GM21528 (cell line): ENCODE data around the gene VWA2.

Experiments
- ATAC-seq: cut with Tn5 transposase; IDR thresholded peaks from one replicate; pipeline ENCODE4 v1.9.1; 2021; ENCODE audit warnings: mild to moderate bottlenecking, moderate library complexity; ENCODE audit not compliant: unreplicated experiment, low FRiP score

Gene VWA2

GRCh38 chr10:114337510-114338462 lies 98.7 kb downstream of the VWA2 start:
- no peak for ATAC-seq

GRCh38 chr10:114340816-114341215 lies 101.8 kb downstream of the VWA2 start:
- no peak for ATAC-seq
